ENCODE results near the gene PHLDA3. TPM values are rescaled to one million over a fixed set of nuclear protein-coding genes. Genes with fewer than 3 reads are reported as not detected.

The PHLDA3 gene
- total and polyA plus RNA-seq, 2 of the 13 experiments (the other 11 are each of a cell fraction or from before 2014, with no cell fraction given), result 16.7 to 33.6 TPM

DNA sequence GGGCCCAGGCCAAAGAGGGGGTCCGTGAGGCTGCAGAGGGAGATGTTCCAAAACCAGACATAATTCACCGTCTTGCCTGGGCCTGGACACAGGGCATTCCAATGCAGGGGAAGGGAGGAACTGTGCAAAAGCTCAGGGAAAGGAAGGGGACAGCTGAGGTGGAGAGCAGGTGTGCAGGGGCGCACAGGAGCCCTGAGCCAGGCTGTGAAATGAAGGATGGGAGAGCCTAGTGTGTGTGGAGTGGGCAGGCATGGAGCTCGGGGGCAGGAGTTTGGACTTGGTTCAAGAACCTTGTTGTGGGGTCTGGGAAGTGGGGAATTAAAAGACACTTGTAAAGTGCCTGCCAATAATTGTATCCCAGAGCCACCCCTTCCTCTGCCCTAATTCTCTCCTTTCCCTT is 49.7 kb downstream of the PHLDA3 start:
- ATAC-seq (no peak), DNase-seq (ENCODE audit: low spot score) (no peak), FAIRE-seq (no peak)
- TF ChIP-seq ZNF547 (CRISPR knock-in tag; IDR thresholded peaks at IDR 0.05) (no peak), MAF1 (CRISPR knock-in tag; IDR thresholded peaks at IDR 0.05; ENCODE audit: borderline replicate concordance) (no peak), SOX13 (IDR thresholded peaks at IDR 0.05) (no peak), SOX13 (CRISPR knock-in tag; conservative IDR thresholded peaks at IDR 0.05 in 1 of 2, IDR thresholded peaks at IDR 0.05 in 1 of 2) (no peak), ZNF251 (CRISPR knock-in tag; IDR thresholded peaks at IDR 0.05) (no peak), ZNF207 (IDR thresholded peaks at IDR 0.05; ENCODE audit: borderline replicate concordance) (no peak), ZNF34 (CRISPR knock-in tag; IDR thresholded peaks at IDR 0.05; ENCODE audit: borderline replicate concordance) (no peak), ZNF292 (CRISPR knock-in tag; IDR thresholded peaks at IDR 0.05; ENCODE audit: borderline replicate concordance, low read depth) (no peak), ADNP (CRISPR knock-in tag; IDR thresholded peaks at IDR 0.05) (no peak)
- TF ChIP-seq, protein P1, sequence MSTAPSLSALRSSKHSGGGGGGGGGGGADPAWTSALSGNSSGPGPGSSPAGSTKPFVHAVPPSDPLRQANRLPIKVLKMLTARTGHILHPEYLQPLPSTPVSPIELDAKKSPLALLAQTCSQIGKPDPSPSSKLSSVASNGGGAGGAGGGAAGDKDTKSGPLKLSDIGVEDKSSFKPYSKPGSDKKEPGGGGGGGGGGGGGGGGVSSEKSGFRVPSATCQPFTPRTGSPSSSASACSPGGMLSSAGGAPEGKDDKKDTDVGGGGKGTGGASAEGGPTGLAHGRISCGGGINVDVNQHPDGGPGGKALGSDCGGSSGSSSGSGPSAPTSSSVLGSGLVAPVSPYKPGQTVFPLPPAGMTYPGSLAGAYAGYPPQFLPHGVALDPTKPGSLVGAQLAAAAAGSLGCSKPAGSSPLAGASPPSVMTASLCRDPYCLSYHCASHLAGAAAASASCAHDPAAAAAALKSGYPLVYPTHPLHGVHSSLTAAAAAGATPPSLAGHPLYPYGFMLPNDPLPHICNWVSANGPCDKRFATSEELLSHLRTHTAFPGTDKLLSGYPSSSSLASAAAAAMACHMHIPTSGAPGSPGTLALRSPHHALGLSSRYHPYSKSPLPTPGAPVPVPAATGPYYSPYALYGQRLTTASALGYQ (CRISPR knock-in tag; IDR thresholded peaks at IDR 0.05), result no peak
- TF ChIP-seq, protein P2, sequence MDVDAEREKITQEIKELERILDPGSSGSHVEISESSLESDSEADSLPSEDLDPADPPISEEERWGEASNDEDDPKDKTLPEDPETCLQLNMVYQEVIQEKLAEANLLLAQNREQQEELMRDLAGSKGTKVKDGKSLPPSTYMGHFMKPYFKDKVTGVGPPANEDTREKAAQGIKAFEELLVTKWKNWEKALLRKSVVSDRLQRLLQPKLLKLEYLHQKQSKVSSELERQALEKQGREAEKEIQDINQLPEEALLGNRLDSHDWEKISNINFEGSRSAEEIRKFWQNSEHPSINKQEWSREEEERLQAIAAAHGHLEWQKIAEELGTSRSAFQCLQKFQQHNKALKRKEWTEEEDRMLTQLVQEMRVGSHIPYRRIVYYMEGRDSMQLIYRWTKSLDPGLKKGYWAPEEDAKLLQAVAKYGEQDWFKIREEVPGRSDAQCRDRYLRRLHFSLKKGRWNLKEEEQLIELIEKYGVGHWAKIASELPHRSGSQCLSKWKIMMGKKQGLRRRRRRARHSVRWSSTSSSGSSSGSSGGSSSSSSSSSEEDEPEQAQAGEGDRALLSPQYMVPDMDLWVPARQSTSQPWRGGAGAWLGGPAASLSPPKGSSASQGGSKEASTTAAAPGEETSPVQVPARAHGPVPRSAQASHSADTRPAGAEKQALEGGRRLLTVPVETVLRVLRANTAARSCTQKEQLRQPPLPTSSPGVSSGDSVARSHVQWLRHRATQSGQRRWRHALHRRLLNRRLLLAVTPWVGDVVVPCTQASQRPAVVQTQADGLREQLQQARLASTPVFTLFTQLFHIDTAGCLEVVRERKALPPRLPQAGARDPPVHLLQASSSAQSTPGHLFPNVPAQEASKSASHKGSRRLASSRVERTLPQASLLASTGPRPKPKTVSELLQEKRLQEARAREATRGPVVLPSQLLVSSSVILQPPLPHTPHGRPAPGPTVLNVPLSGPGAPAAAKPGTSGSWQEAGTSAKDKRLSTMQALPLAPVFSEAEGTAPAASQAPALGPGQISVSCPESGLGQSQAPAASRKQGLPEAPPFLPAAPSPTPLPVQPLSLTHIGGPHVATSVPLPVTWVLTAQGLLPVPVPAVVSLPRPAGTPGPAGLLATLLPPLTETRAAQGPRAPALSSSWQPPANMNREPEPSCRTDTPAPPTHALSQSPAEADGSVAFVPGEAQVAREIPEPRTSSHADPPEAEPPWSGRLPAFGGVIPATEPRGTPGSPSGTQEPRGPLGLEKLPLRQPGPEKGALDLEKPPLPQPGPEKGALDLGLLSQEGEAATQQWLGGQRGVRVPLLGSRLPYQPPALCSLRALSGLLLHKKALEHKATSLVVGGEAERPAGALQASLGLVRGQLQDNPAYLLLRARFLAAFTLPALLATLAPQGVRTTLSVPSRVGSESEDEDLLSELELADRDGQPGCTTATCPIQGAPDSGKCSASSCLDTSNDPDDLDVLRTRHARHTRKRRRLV (CRISPR knock-in tag; IDR thresholded peaks at IDR 0.05), result no peak
- TF ChIP-seq, protein P3, sequence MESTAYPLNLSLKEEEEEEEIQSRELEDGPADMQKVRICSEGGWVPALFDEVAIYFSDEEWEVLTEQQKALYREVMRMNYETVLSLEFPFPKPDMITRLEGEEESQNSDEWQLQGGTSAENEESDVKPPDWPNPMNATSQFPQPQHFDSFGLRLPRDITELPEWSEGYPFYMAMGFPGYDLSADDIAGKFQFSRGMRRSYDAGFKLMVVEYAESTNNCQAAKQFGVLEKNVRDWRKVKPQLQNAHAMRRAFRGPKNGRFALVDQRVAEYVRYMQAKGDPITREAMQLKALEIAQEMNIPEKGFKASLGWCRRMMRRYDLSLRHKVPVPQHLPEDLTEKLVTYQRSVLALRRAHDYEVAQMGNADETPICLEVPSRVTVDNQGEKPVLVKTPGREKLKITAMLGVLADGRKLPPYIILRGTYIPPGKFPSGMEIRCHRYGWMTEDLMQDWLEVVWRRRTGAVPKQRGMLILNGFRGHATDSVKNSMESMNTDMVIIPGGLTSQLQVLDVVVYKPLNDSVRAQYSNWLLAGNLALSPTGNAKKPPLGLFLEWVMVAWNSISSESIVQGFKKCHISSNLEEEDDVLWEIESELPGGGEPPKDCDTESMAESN (CRISPR knock-in tag; conservative IDR thresholded peaks at IDR 0.05), result no peak
- TF ChIP-seq, protein P4, sequence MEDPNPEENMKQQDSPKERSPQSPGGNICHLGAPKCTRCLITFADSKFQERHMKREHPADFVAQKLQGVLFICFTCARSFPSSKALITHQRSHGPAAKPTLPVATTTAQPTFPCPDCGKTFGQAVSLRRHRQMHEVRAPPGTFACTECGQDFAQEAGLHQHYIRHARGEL (CRISPR knock-in tag; IDR thresholded peaks at IDR 0.05), result no peak
- intact Hi-C loops (cut with micrococcal nuclease; ENCODE audit: unreplicated experiment), result no loop called here
- in situ Hi-C loops (cut with HindIII; ENCODE audit: extremely low pct_ligation_motif_present, low pct_unique_long_range_greater_than_20kb), result no loop called here
- H3K4me1 ChIP-seq (ENCODE audit: insufficient read depth, low read length), result 0 out of 2 replicates have a peak, but pooled peaks cover 4% of the 10 kb centered on the region
- no peaks in the 10 kb centered on the region for H3K36me3 ChIP-seq (replicated peaks in 1 of 2; ENCODE audit: control insufficient read depth in 1 of 2, insufficient read depth in 2 of 2, low read length in 2 of 2)
- ChIA-PET POLR2A (no interaction called here), CTCF (ENCODE audit: low intra/inter-chr PET ratio, low total read pairs) (no interaction called here)
- no peak overlapping the region for H3K4me2 ChIP-seq (ENCODE audit: low read depth, low read length)
- 16% methylated on average over 4 of the region's 4 CpGs for WGBS (ENCODE audit: low lambda C conversion rate)
- no peak overlapping the region for H2AFZ ChIP-seq (ENCODE audit: low read length)
- no peak overlapping the region for H3K27ac ChIP-seq (ENCODE audit: extremely low read length, insufficient read depth, low read length)
- no peaks in the 10 kb centered on the region for H3K9me3 ChIP-seq (ENCODE audit: low read length)
- no peak overlapping the region for H3K9ac ChIP-seq (ENCODE audit: insufficient read depth, low read depth, low read length)
- peaks cover 7 to 19% of the 10 kb centered on the region in 2 experiments; a peak in 4 of 5 replicates for H3K27me3 ChIP-seq (ENCODE audit: control insufficient read depth in 1 of 2, insufficient read depth in 2 of 2, low read length in 2 of 2)
- no peaks in the 10 kb centered on the region for H3K79me2 ChIP-seq (ENCODE audit: insufficient read depth, low read length)
- H4K20me1 ChIP-seq (ENCODE audit: insufficient read depth, low read length), result no peaks in the 10 kb centered on the region
- no TSS peak for BruUV-seq (replicated peaks)
- H3K4me3 ChIP-seq (replicated peaks in 1 of 3; ENCODE audit: insufficient read depth in 1 of 3, low read depth in 2 of 3, low read length in 3 of 3), result no peak overlapping the region
